Measurements from ENCODE around the gene IFT25. TPM values are rescaled to one million over a fixed set of nuclear protein-coding genes. Genes with fewer than 3 reads are reported as not detected.

Gene IFT25
- total and polyA plus RNA-seq, 2 experiments from 2014 or later, result 28.2 to 109 TPM

- TF ChIP-seq REST (IDR thresholded peaks at IDR 0.05; ENCODE audit: unreplicated experiment), result no peak
- TF ChIP-seq EZH2phosphoT487 (IDR thresholded peaks at IDR 0.05; ENCODE audit: unreplicated experiment), result no peak
Observed at GRCh38 chr1:53975861-53976260, 30.4 kb upstream of the IFT25 start (continued).

- no peak for ATAC-seq
- no peaks in the 10 kb centered on the region for H3F3A ChIP-seq (replicated peaks; ENCODE audit: low read depth)
- H3K4me3 Mint-ChIP-seq, result no peak overlapping the region
- H3K27me3 ChIP-seq (ENCODE audit: insufficient read depth), result no peaks in the 10 kb centered on the region
- peaks cover 2% of the 10 kb centered on the region for H3K27me3 Mint-ChIP-seq (ENCODE audit: insufficient read depth, low read depth, poor library complexity)
- no peaks in the 10 kb centered on the region for H3K9me3 Mint-ChIP-seq
- no peak overlapping the region for H3K27ac ChIP-seq (ENCODE audit: low read depth)
- H3K4me2 ChIP-seq, result no peak overlapping the region
- H3K4me3 ChIP-seq, result no peak overlapping the region
- H3K79me2 ChIP-seq (replicated peaks; ENCODE audit: insufficient read depth), result no peaks in the 10 kb centered on the region
- H3K4me1 Mint-ChIP-seq, result no peaks in the 10 kb centered on the region
- no peak for DNase-seq (ENCODE audit: low spot score)
- peaks cover 26% of the 10 kb centered on the region for H3K36me3 ChIP-seq (ENCODE audit: insufficient read depth)
- no peaks in the 10 kb centered on the region for H3K4me1 ChIP-seq (ENCODE audit: insufficient read depth)
- H3K27ac Mint-ChIP-seq, result no peak overlapping the region
- no peak overlapping the region for H2AFZ ChIP-seq
- H3K36me3 Mint-ChIP-seq (ENCODE audit: low read depth), result peaks cover 29% of the 10 kb centered on the region
- peaks cover 8% of the 10 kb centered on the region; the same call in 1 of the 2 replicates for H4K20me1 ChIP-seq (replicated peaks; ENCODE audit: insufficient read depth)
- H3K9me2 ChIP-seq (ENCODE audit: insufficient read depth), result no peaks in the 10 kb centered on the region
- no peak for TF ChIP-seq ZNF331 (CRISPR knock-in tag; IDR thresholded peaks at IDR 0.05; ENCODE audit: low read depth)
- TF ChIP-seq POLR2AphosphoS5 (IDR thresholded peaks at IDR 0.05; ENCODE audit: low read depth), result no peak
- TF ChIP-seq EZH2phosphoT487 (IDR thresholded peaks at IDR 0.05; ENCODE audit: unreplicated experiment), result no peak
- no peak for TF ChIP-seq CREB1 (CRISPR knock-in tag; IDR thresholded peaks at IDR 0.05; ENCODE audit: low read depth)
- no peak for TF ChIP-seq EZH2 (IDR thresholded peaks at IDR 0.05; ENCODE audit: low read depth, unreplicated experiment)
- no peak for TF ChIP-seq REST (IDR thresholded peaks at IDR 0.05; ENCODE audit: unreplicated experiment)
- TF ChIP-seq CTCF (conservative IDR thresholded peaks at IDR 0.05; ENCODE audit: low read depth in 2 of 2), result no peak
- TF ChIP-seq, protein P1, sequence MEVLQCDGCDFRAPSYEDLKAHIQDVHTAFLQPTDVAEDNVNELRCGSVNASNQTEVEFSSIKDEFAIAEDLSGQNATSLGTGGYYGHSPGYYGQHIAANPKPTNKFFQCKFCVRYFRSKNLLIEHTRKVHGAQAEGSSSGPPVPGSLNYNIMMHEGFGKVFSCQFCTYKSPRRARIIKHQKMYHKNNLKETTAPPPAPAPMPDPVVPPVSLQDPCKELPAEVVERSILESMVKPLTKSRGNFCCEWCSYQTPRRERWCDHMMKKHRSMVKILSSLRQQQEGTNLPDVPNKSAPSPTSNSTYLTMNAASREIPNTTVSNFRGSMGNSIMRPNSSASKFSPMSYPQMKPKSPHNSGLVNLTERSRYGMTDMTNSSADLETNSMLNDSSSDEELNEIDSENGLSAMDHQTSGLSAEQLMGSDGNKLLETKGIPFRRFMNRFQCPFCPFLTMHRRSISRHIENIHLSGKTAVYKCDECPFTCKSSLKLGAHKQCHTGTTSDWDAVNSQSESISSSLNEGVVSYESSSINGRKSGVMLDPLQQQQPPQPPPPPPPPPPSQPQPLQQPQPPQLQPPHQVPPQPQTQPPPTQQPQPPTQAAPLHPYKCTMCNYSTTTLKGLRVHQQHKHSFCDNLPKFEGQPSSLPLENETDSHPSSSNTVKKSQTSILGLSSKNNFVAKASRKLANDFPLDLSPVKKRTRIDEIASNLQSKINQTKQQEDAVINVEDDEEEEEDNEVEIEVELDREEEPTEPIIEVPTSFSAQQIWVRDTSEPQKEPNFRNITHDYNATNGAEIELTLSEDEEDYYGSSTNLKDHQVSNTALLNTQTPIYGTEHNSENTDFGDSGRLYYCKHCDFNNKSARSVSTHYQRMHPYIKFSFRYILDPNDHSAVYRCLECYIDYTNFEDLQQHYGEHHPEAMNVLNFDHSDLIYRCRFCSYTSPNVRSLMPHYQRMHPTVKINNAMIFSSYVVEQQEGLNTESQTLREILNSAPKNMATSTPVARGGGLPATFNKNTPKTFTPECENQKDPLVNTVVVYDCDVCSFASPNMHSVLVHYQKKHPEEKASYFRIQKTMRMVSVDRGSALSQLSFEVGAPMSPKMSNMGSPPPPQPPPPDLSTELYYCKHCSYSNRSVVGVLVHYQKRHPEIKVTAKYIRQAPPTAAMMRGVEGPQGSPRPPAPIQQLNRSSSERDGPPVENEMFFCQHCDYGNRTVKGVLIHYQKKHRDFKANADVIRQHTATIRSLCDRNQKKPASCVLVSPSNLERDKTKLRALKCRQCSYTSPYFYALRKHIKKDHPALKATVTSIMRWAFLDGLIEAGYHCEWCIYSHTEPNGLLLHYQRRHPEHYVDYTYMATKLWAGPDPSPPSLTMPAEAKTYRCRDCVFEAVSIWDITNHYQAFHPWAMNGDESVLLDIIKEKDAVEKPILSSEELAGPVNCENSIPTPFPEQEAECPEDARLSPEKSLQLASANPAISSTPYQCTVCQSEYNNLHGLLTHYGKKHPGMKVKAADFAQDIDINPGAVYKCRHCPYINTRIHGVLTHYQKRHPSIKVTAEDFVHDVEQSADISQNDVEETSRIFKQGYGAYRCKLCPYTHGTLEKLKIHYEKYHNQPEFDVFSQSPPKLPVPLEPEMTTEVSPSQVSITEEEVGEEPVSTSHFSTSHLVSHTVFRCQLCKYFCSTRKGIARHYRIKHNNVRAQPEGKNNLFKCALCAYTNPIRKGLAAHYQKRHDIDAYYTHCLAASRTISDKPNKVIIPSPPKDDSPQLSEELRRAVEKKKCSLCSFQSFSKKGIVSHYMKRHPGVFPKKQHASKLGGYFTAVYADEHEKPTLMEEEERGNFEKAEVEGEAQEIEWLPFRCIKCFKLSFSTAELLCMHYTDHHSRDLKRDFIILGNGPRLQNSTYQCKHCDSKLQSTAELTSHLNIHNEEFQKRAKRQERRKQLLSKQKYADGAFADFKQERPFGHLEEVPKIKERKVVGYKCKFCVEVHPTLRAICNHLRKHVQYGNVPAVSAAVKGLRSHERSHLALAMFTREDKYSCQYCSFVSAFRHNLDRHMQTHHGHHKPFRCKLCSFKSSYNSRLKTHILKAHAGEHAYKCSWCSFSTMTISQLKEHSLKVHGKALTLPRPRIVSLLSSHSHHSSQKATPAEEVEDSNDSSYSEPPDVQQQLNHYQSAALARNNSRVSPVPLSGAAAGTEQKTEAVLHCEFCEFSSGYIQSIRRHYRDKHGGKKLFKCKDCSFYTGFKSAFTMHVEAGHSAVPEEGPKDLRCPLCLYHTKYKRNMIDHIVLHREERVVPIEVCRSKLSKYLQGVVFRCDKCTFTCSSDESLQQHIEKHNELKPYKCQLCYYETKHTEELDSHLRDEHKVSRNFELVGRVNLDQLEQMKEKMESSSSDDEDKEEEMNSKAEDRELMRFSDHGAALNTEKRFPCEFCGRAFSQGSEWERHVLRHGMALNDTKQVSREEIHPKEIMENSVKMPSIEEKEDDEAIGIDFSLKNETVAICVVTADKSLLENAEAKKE (CRISPR knock-in tag; IDR thresholded peaks at IDR 0.05), result no peak
- TF ChIP-seq JUNB (IDR thresholded peaks at IDR 0.05; ENCODE audit: unreplicated experiment), result no peak
- no peak for TF ChIP-seq ZNF114 (CRISPR knock-in tag; IDR thresholded peaks at IDR 0.05)
Observed at GRCh38 chr1:53971718-53972117, 26.2 kb upstream of the IFT25 start.

All from GM23338 (cell line).